GM19035 (cell line): ENCODE measurements around the gene CPNE9.

ENCODE experiments used
- ATAC-seq: cut with Tn5 transposase; IDR thresholded peaks from one replicate; pipeline ENCODE4 v1.9.1; 2021; ENCODE audit not compliant: unreplicated experiment

Gene CPNE9

DNA sequence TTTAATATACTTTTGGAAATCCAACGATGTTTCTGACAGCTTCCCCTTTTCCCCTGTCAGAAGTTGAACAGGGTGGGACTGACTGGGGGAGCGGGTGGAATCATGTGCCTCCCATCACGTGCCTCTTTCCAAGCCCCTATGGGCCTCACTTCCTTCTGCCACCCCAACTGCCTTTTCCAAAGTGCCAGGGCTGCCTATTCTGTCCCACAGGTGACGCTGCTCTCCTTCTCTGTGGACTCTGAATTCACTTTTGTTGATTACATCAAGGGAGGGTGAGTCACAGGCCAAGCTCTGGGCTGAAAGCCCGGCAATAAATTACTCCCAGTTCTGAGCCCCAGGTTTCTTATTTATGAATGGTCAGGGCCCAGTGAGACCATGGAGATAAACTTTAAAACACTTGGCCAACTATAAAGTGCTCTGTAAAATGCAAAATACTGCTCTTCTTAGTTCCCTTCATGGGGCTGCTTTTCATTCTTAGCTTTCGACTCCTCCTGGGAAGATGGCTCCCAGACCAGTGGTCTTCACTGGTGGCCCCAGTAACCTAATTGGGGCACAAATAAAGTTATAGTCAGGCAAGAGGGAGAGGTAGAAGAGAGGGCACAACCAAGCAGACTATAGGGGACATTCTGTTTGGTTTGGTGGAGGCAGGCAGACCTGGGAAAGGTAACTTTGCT lies 12.3 kb downstream of the CPNE9 start:
- ATAC-seq: no peak

DNA sequence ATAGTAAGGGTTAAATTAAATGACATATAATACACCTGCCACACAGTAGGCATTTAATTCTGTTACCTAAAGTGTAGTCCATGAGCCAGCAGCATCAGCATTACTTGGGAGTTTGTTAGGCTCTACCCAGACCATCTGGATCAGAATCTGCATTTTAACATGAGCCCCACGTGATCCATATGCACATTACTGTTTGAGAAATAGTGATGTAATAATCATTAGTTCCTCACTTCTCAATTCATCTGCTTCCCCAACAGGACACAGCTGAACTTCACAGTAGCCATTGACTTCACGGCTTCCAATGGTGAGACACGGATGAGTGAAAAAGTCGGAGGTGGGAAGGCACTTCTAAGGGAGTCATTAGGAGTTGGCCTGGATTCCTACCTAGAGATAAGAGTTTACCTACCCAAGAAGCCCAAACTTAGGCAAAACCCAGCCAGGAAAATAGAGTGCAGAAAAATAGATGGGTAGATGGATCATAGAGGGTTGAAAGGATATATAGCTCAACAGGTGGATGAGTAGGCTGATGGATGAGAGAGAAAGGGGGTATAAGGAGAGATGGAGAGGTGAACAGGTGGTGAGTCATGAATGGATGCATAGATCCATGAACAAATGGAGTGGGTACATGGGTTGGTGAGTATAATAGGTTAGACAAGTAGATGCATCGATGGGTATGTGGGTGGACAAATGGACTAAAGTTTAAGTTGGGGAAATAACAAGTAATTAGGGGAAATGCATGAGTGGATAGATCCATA lies 13.3 kb downstream of the CPNE9 start:
- no peak for ATAC-seq

DNA sequence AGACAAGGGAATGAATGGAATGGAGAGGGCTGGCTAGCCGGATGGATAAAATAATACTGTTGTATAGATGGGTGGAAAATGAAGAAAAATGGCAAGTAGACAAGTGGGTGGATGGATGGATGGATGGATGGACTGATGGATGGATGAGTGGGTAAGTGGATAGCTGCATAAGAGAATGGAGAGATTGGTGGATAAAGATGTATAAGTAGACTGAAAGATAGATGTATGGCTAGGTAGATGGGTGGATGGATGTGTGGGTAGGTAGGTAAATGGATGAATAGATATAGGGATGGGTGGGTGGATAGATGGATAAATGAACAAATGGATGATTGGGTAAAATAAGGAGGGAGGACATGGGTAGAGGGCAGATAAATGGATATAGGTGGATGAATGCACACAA lies 13.9 kb downstream of the CPNE9 start:
- ATAC-seq: no peak

DNA sequence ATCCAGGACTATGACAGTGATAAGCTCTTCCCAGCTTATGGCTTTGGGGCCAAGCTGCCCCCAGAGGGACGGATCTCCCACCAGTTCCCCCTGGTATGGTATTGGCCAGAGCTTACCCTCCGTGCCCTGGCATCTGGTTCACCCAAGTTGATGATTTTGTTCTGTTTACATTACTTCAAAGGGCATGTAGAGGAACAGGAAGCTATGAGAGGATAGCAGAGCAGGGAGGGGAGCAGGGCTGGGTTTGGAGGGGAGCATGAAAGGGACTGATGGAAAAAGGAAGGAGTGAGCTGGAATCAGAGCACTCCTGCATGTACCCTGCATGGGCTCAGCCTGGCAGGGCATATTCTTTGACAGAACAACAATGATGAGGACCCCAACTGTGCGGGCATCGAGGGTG lies 14.5 kb downstream of the CPNE9 start:
- ATAC-seq: no peak

DNA sequence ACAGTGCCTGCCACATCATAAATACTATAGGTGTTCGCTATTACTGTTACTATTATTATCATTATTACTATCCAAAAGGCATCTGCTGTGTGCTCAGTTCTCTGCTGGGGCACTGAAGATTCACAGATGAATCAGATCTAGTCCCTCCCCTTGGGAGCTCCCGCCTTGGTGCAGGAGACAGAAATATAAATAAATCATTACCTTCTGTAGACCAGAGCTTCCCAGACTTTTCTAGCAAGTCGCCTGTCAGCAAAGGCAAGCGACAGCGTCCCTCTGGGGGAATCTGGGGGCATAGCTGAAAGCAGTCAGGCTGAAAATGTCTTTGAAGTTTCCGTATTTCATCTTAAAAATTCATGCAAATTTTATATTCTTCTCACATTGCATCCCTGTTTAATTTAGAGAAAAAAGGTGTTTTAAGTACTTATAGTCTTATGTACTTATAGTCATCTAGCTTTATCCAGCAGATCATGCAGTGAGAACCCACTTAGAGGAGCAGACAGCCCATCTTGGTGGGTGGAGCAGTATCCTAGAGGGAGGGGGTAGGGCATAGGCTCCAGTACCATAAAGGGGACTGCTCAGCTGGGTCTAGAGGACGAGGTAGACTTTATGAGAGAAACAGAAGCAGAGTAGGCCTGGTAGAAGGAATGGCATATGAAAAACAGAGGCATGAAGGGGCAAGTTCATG lies 17.5 kb downstream of the CPNE9 start:
- ATAC-seq: no peak

DNA sequence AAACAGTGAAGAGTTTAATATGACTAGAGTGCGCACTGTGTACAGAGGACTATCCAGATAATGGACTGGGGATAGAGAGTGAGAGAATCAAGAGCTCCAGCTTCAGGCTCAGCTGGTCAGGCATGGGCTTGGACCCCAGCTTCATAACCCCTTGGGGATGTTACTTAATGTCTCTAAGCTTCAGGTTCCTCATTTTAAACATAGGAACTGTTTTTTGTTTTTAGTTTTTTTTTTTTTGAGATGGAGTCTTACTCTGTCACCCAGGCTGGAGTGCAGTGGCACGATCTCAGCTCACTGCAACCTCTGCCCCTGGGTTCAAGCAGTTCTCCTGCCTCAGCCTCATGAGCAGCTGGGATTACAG lies 18.0 kb downstream of the CPNE9 start:
- no peak for ATAC-seq

DNA sequence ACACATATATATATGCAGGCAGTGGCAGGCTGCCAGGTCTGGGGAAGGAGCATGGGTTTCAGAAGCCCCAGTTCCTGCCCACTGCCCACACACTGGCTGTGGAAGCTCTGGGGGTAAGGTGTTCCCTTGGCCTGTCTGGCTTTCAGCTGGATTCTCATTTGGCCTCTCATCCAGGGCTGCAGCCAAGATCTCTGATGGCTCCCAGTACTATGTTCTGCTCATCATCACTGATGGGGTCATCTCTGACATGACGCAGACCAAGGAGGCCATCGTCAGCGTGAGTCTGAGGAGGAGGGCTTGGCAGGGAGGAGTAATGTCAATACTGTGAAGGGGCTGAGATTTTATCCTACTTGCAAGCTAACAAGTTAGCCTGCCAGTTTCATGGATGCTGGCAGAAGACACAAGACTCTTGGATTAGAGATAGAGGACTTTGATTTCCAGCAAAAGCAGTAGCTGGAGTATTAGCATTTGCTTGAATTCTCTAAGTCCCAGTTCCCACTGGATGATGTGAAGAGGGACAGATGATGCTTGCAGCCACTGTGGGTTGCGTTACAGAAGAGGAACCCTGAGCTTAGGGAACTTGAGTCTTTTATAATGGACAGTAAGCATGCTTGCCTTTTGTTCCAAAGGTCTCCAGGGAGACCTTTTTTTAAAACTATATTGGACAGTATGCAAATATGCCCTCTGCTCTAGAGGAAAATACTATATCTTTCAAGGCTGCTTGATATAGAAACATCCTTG lies 22.3 kb downstream of the CPNE9 start:
- ATAC-seq: no peak

DNA sequence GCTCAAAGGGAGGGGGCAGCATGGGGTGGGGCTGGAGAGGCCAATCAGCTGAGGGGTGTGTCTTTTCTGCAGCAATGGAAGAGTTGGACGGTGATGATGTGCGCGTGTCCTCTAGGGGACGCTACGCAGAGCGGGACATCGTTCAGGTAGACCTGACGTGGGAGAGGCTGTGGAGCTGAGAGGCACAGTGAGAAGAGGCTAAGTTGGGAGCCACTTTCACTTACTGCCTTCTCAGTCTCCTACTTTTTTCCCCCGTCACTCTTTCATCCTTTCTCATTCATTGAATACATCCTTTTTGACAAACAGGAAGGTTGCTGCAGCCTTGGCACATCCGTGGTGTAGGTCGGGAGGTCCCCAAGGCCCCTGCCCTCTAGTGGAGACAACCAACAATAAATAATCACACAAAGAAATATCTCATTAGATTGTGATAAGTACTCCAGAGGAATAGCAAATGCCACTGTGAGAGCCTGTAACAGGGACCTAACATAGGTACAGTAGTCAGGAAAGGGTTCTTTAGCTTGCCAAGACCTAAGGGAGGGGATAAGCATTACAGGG lies 23.5 kb downstream of the CPNE9 start:
- no peak for ATAC-seq

DNA sequence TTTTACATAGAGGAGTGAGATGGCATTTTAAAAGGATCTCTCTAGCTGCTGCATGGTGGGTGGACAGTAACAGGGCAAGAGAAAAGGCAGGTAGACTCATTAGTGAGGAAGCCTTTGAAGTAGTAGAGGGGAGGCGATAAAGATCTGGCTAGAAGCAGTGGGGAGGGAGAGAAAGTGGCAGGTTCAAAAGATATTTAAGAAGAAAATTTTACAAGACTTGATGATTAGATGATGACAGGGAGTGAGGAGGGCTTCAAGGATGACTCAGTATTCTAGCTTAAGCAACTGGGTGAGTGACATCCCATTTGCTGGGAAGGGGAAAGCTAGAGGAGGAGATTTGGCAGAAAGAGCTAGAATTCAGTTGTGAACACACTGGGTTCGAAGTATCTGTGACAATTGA lies 24.1 kb downstream of the CPNE9 start:
- no peak for ATAC-seq

DNA sequence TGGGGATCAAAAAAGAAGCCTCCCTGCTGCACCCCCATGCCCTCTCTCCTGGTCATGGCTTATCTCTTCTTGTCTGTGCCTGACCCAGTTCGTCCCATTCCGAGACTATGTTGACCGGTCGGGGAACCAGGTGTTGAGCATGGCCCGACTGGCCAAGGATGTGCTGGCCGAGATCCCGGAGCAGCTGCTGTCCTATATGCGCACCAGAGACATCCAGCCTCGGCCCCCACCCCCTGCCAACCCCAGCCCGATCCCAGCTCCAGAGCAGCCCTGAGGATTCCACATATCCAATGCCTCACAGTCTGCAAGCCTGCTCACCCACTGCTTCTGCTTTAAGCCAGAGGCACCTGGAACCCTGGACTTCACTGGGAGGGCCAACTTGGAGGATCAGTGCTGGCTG lies 25.8 kb downstream of the CPNE9 start:
- ATAC-seq: no peak

DNA sequence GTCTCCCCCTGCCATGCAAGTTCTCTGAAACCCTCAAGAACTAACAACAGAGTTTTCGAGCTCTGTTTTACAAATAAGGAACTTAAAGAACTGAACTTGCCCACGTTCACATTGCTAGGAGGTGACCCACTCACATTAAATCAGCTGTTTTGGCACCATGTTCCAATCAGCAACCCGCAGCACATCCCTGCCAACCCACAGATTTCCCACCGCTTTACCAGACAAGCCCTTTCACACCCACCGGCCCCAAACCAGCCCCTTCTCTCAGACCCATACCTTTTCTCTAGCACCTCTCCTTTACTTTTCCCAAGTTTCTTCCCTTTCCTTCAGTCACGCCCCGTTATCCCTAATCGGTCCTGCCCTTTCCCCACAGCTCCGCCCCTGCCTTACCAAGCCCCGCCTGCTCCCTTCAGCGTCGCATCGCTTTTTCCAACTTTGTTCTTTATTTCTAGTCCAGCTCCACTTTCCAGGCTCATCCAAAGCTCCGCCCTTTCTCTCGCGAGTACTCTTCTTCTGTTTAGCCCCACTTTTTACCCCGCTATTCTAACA lies 27.1 kb downstream of the CPNE9 start:
- ATAC-seq: peak; percentile 52

DNA sequence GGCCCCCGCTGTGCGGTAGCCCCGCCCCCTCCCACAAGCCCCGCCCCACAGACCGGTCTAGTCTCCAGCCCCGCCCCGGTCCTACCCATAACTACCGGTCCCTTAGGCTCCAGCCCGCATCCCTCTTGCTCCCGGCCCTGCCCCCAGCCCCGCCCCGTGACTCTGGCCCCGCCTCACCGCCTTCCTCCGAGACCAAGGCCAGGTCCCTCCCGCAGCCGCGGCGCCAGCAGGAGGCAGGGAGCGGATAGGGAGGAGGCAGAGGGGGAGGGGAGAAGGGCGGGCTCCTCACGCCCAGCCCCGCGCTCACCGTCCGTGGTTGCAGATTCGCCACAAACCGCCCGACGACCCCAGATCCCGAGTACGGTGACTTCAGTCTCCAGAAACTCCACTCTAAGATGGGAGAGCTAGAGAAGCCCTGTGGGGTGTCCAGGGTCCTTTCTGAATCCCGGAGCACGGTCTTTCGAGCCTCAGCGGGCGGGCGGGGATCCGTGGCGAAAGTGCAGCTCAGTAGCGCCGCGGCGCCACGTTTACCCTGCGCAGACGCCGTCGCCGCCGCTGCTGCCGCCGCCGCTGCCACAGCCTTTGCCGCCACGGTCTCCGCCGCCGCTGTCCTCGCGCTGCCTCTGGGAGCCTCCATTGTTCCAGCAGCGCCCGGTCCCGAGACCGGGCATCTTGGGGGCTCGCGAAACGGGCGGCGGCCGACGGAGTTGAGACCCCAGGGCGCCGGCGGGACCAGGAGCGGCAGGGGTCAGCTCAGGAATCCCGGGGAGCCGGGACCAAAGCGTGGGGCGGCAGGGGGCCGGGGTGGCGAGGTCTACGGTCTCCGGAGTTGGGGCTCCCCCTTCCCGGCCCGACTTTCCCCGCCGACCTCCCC lies 27.8 kb downstream of the CPNE9 start, which contains the start of gene BRPF1:
Gene BRPF1, plus strand, starts transcription at position 530 of the 874 bp plus-strand sequence. CDS start 2,406 bp downstream, outside the sequence.
- ATAC-seq: peak; percentile 90

DNA sequence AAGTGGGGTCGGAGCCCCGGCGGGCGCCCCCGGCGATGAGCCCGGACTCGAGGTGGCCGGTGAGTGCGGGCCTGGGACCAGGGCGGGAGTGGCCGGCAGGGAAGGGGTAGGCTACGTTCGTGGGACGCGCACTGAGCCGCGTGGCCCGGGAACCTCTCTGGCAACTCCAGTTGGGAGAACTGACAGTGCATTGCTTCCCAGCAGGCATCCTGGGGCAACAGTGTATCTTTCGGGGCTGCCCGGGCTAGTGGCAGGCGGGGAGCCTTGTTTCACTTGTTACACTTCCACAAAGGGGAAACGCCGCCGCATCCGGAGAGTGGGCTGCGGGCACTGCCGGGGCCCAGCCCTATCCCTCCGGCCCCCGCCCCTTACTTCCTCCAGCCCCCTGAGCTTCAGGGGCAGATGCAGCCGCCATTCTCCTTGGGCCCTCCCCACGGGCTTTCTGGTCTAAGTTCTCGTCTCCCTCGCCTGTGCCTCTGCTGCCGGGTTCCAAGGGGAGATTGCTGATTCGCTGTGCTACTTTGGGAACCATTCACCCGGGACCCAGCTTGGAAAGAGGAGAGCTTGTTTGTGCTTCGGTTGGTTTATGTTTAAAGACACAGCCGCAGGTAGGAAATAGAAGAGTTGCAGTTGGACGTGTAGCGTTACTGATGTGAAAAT lies 28.6 kb downstream of the CPNE9 start:
- ATAC-seq: peak; percentile 12

DNA sequence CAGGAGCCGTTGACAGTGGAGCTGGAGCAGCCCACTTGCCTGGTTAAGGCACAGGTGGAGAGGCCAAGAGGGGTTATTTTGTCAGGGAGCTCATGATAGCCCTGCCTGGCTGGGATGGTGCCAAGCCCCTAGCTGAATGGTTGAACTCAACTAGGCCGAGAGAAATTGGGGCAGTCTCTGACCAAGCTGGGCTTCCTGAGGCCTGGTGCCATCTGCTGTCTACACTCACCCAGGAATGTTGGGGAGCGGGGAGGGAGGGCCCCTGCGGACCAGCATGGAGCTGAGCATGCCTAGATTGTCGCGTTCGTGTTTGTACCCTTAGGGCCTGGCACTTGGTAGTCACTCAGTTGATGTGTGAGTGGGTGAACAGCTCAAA lies 29.1 kb downstream of the CPNE9 start:
- no peak for ATAC-seq

DNA sequence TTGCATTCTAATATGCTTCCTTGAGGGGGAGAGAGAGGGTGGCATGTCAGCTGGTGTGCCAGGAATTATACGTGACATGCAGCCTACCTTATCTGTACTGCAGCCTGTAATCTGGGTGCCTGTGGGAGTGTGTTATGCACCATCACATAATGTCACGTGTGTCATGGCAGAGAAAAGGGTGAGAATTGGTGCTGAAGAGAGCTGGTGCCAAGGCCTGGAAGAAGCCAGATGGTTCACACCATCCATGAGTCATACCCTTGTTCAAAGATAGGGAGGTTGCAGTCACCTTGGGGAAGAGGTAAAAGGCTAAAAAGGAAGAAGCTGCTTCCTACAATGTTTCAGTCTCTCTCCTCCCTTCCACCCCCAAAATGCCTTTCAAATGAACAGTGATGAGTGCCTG lies 33.2 kb downstream of the CPNE9 start:
- no peak for ATAC-seq

DNA sequence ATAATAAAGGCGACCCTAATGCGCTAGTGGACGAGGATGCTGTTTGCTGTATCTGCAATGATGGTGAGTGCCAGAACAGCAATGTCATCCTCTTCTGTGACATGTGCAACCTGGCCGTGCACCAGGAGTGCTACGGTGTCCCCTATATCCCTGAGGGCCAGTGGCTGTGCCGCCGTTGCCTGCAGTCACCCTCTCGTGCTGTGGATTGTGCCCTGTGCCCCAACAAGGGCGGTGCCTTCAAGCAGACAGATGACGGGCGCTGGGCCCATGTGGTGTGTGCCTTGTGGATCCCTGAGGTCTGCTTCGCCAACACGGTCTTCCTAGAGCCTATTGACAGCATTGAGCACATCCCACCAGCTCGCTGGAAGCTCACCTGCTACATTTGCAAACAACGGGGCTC lies 35.5 kb downstream of the CPNE9 start:
- ATAC-seq: no peak

DNA sequence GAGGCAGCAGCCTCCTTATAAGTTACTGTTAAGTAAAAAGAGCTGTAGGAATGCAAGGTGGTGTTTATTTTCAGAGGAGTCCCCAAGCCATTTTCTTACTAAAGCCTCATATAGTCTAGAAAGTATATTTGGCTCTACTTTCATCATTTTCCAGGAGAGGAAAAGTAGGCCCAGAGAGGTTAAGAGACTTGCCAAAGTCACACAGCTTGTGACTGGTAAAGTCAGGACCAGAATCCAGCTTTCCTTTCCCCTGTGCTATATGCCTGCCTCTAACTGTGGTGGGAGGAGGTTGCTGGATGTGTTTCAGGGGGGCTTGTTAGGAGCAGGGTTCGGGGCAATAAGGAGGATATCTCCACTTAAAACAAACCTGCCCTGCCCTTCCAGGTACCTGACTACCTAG lies 38.9 kb downstream of the CPNE9 start:
- no peak for ATAC-seq

DNA sequence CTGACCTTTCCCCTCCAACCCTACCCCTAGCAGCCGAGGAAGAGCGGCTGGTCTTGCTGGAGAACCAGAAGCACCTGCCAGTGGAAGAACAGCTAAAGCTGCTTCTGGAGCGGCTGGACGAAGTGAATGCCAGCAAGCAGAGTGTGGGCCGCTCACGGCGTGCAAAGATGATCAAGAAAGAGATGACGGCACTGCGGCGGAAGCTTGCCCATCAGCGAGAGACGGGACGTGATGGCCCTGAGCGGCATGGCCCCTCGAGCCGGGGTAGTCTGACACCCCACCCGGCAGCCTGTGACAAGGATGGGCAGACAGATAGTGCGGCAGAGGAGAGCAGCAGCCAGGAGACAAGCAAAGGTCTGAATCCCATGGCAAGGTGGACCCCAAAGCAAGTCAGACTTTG lies 39.9 kb downstream of the CPNE9 start:
- no peak for ATAC-seq

DNA sequence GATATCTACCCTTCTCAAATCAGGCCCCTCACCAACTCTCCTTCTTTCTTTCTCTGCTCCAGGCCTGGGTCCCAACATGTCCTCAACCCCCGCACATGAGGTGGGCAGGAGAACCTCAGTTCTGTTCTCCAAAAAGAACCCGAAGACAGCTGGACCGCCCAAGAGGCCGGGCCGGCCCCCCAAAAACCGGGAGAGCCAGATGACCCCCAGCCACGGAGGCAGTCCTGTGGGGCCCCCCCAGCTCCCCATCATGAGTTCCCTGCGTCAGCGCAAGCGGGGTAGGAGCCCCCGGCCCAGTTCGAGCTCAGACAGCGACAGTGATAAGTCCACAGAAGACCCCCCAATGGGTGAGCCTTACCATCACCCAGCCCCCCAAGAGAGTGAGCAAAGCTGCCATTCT lies 40.5 kb downstream of the CPNE9 start:
- ATAC-seq: no peak
